B cell (primary cell): ENCODE results near the gene MAF.

ENCODE experiments used
- CTCF ChIP-seq: fragments of 200-600 bp; IDR thresholded peaks from one replicate; pipeline ENCODE4 v1.8.0; 2022; ENCODE audit warnings: antibody characterized with exemption, mild to moderate bottlenecking
- EZH2 ChIP-seq: IDR thresholded peaks from 2 replicates; pipeline ENCODE4 v1.6.1; 2012; ENCODE audit warnings: borderline replicate concordance, low read depth, mild to moderate bottlenecking, moderate library complexity, low read length; ENCODE audit not compliant: insufficient read depth, poor library complexity, severe bottlenecking

DNA sequence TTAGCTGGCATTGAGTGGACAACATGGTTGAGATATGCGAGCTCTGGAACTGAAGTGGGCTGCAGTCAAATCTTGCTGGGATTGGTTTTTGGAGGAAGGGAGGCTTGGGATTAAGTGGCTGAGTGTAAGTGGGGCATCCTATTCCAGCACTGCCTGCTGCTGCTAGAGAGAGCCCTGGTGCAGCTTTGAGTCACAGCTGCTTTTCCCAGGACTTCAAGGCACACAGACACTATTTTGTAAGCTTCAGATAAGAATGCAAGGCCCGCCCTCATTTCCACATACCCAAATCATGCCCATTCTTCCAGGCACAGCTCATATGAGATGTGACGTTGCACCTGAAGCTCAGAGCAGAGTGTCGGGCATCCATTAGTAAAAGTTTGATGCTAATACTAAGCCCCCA lies 10.2 kb upstream of the MAF start:
- no peak for TF ChIP-seq CTCF
- no peak for TF ChIP-seq EZH2
